ENCODE measurements around the gene RPL37.
"Not testable (repeated sequence)": the region's sequence is repeated elsewhere in the genome, so short reads cannot be mapped to it uniquely, and the experiment has no call there.

Gene RPL37

GRCh38 chr5:40869384-40869783 is 34.4 kb upstream of the RPL37 start:
- Histone ChIP-seq H3K4me1 (ENCODE audit: control insufficient read depth, insufficient read depth, low read length) (no peaks in the 10 kb centered on the region), H3K4me3 (ENCODE audit: insufficient read depth, low read depth, low read length) (no peak overlapping the region), H3K9me3 (ENCODE audit: control insufficient read depth, low read length) (no peaks in the 10 kb centered on the region), H3K36me3 (ENCODE audit: control insufficient read depth, insufficient read depth, low read length) (no peaks in the 10 kb centered on the region), H3K27me3 (ENCODE audit: control insufficient read depth, insufficient read depth, low read length, poor library complexity, severe bottlenecking) (no peaks in the 10 kb centered on the region), H3K27ac (ENCODE audit: insufficient read depth, low read depth, low read length, poor library complexity, severe bottlenecking) (no peak overlapping the region)
- 85 to 88% methylated on average over 1 of the region's 1 CpG for WGBS, 2 experiments

GRCh38 chr5:40866844-40867243 is 31.8 kb upstream of the RPL37 start:
- Histone ChIP-seq H3K27ac (ENCODE audit: insufficient read depth, low read depth, low read length, poor library complexity, severe bottlenecking) (no peak overlapping the region), H3K4me3 (ENCODE audit: insufficient read depth, low read depth, low read length) (no peak overlapping the region), H3K4me1 (ENCODE audit: control insufficient read depth, insufficient read depth, low read length) (no peaks in the 10 kb centered on the region), H3K27me3 (ENCODE audit: control insufficient read depth, insufficient read depth, low read length, poor library complexity, severe bottlenecking) (no peaks in the 10 kb centered on the region), H3K36me3 (ENCODE audit: control insufficient read depth, insufficient read depth, low read length) (no peaks in the 10 kb centered on the region), H3K9me3 (ENCODE audit: control insufficient read depth, low read length) (no peaks in the 10 kb centered on the region)
- 80 to 81% methylated on average over 5 of the region's 5 CpGs for WGBS, 2 experiments

GRCh38 chr5:40865004-40865403 is 30.0 kb upstream of the RPL37 start:
- H3K27me3 ChIP-seq (ENCODE audit: control insufficient read depth, insufficient read depth, low read length, poor library complexity, severe bottlenecking); H3K36me3 ChIP-seq (ENCODE audit: control insufficient read depth, insufficient read depth, low read length); H3K9me3 ChIP-seq (ENCODE audit: control insufficient read depth, low read length); H3K27ac ChIP-seq (ENCODE audit: insufficient read depth, low read depth, low read length, poor library complexity, severe bottlenecking); H3K4me1 ChIP-seq (ENCODE audit: control insufficient read depth, insufficient read depth, low read length); H3K4me3 ChIP-seq (ENCODE audit: insufficient read depth, low read depth, low read length): not testable (repeated sequence)
- WGBS, 2 experiments = 90 to 99% methylated on average over 3 to 5 of the region's 5 CpGs

GRCh38 chr5:40860711-40861110 is 25.7 kb upstream of the RPL37 start:
- Histone ChIP-seq H3K4me1 (ENCODE audit: control insufficient read depth, insufficient read depth, low read length) (no peaks in the 10 kb centered on the region), H3K4me3 (ENCODE audit: insufficient read depth, low read depth, low read length) (no peak overlapping the region), H3K9me3 (ENCODE audit: control insufficient read depth, low read length) (peaks cover 2% of the 10 kb centered on the region), H3K36me3 (ENCODE audit: control insufficient read depth, insufficient read depth, low read length) (no peaks in the 10 kb centered on the region), H3K27ac (ENCODE audit: insufficient read depth, low read depth, low read length, poor library complexity, severe bottlenecking) (no peak overlapping the region), H3K27me3 (ENCODE audit: control insufficient read depth, insufficient read depth, low read length, poor library complexity, severe bottlenecking) (no peaks in the 10 kb centered on the region)

- Histone ChIP-seq H3K9me3 (ENCODE audit: control insufficient read depth, low read length) (no peaks in the 10 kb centered on the region), H3K4me3 (ENCODE audit: insufficient read depth, low read depth, low read length) (no peak overlapping the region), H3K27me3 (ENCODE audit: control insufficient read depth, insufficient read depth, low read length, poor library complexity, severe bottlenecking) (no peaks in the 10 kb centered on the region), H3K27ac (ENCODE audit: insufficient read depth, low read depth, low read length, poor library complexity, severe bottlenecking) (no peak overlapping the region), H3K4me1 (ENCODE audit: control insufficient read depth, insufficient read depth, low read length) (no peaks in the 10 kb centered on the region), H3K36me3 (ENCODE audit: control insufficient read depth, insufficient read depth, low read length) (no peaks in the 10 kb centered on the region)
- 93 to 96% methylated on average over 4 of the region's 4 CpGs for WGBS, 2 experiments
Observed at GRCh38 chr5:40853632-40854192, 18.7 kb upstream of the RPL37 start.

DNA sequence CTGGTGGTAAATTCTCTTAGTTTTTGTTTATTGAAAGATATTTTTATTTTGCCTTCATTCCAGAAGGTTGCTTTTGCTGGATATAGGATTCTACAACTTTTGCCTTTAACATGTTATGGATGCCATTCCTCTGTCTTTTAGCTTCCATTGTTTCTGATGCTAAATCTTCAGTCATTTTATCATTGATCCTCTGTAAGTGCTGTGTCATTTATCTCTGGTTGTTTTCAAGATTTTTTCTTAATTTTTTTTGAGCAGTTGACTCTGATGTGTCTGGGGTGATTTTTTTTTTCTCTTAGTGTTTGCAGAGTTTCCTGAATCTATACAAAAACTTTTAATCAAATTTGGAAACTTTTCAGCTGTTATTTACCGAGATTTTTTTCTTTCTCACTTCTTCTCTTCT is 12.5 kb upstream of the RPL37 start:
- 100% methylated on average over 1 of the region's 1 CpG; no CpG with 5 or more reads in 1 of the 2 experiments for WGBS, 2 experiments
- Histone ChIP-seq H3K27me3 (ENCODE audit: control insufficient read depth, insufficient read depth, low read length, poor library complexity, severe bottlenecking) (no peaks in the 10 kb centered on the region), H3K4me3 (ENCODE audit: insufficient read depth, low read depth, low read length) (no peak overlapping the region), H3K4me1 (ENCODE audit: control insufficient read depth, insufficient read depth, low read length) (no peaks in the 10 kb centered on the region), H3K36me3 (ENCODE audit: control insufficient read depth, insufficient read depth, low read length) (no peaks in the 10 kb centered on the region), H3K9me3 (ENCODE audit: control insufficient read depth, low read length) (no peaks in the 10 kb centered on the region), H3K27ac (ENCODE audit: insufficient read depth, low read depth, low read length, poor library complexity, severe bottlenecking) (no peak overlapping the region)

DNA sequence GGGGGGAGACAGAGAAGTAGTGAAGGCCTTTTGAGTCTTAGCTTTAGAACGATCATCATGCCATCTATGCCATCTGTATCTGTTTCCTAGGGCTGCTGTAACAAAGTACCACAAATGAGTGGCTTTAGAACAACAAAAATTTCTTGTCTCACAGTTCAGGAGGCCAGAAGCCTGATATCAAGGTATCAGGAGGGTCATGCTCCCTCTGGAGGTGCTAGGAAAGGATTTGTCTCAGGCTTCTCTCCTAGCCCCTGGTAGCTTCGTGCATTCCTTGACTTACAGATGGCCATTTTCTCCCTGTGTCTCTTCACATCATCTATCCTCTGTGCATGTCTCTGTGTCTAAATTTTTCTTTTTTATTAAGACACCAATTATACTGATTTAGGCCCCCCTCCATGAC is 11.3 kb upstream of the RPL37 start:
- H3K9me3 ChIP-seq (ENCODE audit: control insufficient read depth, low read length) = no peaks in the 10 kb centered on the region
- WGBS, 2 experiments = 94 to 96% methylated on average over 2 of the region's 2 CpGs

GRCh38 chr5:40844565-40844964 is 9.5 kb upstream of the RPL37 start:
- H3K27ac ChIP-seq (ENCODE audit: insufficient read depth, low read depth, low read length, poor library complexity, severe bottlenecking) = no peak overlapping the region
- no peaks in the 10 kb centered on the region for H3K27me3 ChIP-seq (ENCODE audit: control insufficient read depth, insufficient read depth, low read length, poor library complexity, severe bottlenecking)
- WGBS, 2 experiments = 90 to 94% methylated on average over 4 of the region's 4 CpGs
- H3K4me3 ChIP-seq (ENCODE audit: insufficient read depth, low read depth, low read length) = no peak overlapping the region
- no peaks in the 10 kb centered on the region for H3K4me1 ChIP-seq (ENCODE audit: control insufficient read depth, insufficient read depth, low read length)
- H3K36me3 ChIP-seq (ENCODE audit: control insufficient read depth, insufficient read depth, low read length) = no peaks in the 10 kb centered on the region
- no peaks in the 10 kb centered on the region for H3K9me3 ChIP-seq (ENCODE audit: control insufficient read depth, low read length)

More for the DNA sequence above, 11.3 kb upstream of the RPL37 start:
- no peak overlapping the region for H3K27ac ChIP-seq (ENCODE audit: insufficient read depth, low read depth, low read length, poor library complexity, severe bottlenecking)
- no peaks in the 10 kb centered on the region for H3K36me3 ChIP-seq (ENCODE audit: control insufficient read depth, insufficient read depth, low read length)
- no peaks in the 10 kb centered on the region for H3K4me1 ChIP-seq (ENCODE audit: control insufficient read depth, insufficient read depth, low read length)
- no peak overlapping the region for H3K4me3 ChIP-seq (ENCODE audit: insufficient read depth, low read depth, low read length)
- H3K27me3 ChIP-seq (ENCODE audit: control insufficient read depth, insufficient read depth, low read length, poor library complexity, severe bottlenecking) = no peaks in the 10 kb centered on the region

GRCh38 chr5:40842351-40842750 is 7.3 kb upstream of the RPL37 start:
- no peak overlapping the region for H3K27ac ChIP-seq (ENCODE audit: insufficient read depth, low read depth, low read length, poor library complexity, severe bottlenecking)
- H3K36me3 ChIP-seq (ENCODE audit: control insufficient read depth, insufficient read depth, low read length) = no peaks in the 10 kb centered on the region
- H3K4me3 ChIP-seq (ENCODE audit: insufficient read depth, low read depth, low read length) = no peak overlapping the region
- no peaks in the 10 kb centered on the region for H3K27me3 ChIP-seq (ENCODE audit: control insufficient read depth, insufficient read depth, low read length, poor library complexity, severe bottlenecking)
- WGBS, 2 experiments = 88 to 97% methylated on average over 2 of the region's 2 CpGs
- no peaks in the 10 kb centered on the region for H3K4me1 ChIP-seq (ENCODE audit: control insufficient read depth, insufficient read depth, low read length)
- no peaks in the 10 kb centered on the region for H3K9me3 ChIP-seq (ENCODE audit: control insufficient read depth, low read length)

DNA sequence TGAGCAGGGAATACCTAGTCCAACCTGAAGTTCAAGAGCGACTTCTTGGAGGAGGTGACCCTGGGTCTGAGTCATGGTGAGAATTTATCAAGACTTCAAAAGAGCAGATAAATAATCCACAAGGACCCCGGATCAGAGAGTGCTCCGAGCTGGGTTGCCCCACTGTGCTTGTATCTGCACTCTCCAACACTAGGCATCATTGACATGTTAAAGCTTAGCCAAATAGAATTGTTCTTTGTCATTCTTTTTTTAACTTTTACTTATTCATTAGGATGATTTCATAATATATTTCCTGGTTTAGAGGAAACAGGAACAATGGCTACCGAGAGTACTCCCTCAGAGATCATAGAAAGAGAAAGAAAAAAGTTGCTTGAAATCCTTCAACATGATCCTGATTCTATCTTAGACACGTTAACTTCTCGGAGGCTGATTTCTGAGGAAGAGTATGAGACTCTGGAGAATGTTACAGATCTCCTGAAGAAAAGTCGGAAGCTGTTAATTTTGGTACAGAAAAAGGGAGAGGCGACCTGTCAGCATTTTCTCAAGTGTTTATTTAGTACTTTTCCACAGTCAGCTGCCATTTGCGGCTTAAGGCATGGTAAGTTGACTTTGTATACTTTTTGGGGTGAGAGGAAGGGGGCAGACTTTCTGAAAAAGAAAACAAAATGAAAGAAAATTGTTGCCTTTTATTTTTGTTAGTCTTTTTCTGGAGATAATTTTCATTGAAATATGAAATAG is 6.2 kb upstream of the RPL37 start, which contains the start of gene CARD6:
Gene CARD6, plus strand, starts transcription at position 300 of the 738 bp plus-strand sequence. Its CDS starts 16 bp downstream, at position 316.
- Histone ChIP-seq H3K4me3 (ENCODE audit: insufficient read depth, low read depth, low read length) (no peak within 1 kb of the TSS), H3K4me1 (ENCODE audit: control insufficient read depth, insufficient read depth, low read length) (peaks cover under 1% of the 10 kb centered on the region), H3K36me3 (ENCODE audit: control insufficient read depth, insufficient read depth, low read length) (no peaks in the 10 kb centered on the region), H3K9me3 (ENCODE audit: control insufficient read depth, low read length) (no peaks in the 10 kb centered on the region), H3K27ac (ENCODE audit: insufficient read depth, low read depth, low read length, poor library complexity, severe bottlenecking) (no peak within 1 kb of the TSS), H3K27me3 (ENCODE audit: control insufficient read depth, insufficient read depth, low read length, poor library complexity, severe bottlenecking) (no peaks in the 10 kb centered on the region)
- WGBS, 2 experiments = 64 to 69% methylated on average over 9 of the region's 9 CpGs
